Keratinocyte (primary cell): ENCODE measurements around the gene MX2. TPM values are rescaled to one million over a fixed set of nuclear protein-coding genes. Genes with fewer than 3 reads are reported as not detected.

ENCODE experiments used
- DNase-seq: peaks from one replicate; pipeline ENCODE4 v3.0.0-alpha.2; 2011; ENCODE audit warnings: low read depth, missing footprints, low spot score
- FAIRE-seq: peaks from 2 replicates; lab custom pipeline; 2011; peaks lifted over from hg19 to GRCh38; lab: Jason Lieb, UNC
- H2AFZ ChIP-seq: 2 replicates; pipeline ENCODE4 v1.6.0; 2012; ENCODE audit warnings: low read length, control low read depth, inconsistent platforms; ENCODE audit not compliant: control insufficient read depth
- H3K27ac ChIP-seq: 2 replicates; pipeline ENCODE4 v1.5.1; 2011; ENCODE audit warnings: low read length; ENCODE audit not compliant: control insufficient read depth, insufficient read depth
- H3K27me3 ChIP-seq: 3 replicates; pipeline ENCODE4 v1.6.0; 2011; ENCODE audit warnings: low read length; ENCODE audit not compliant: control insufficient read depth, insufficient read depth; ENCODE audit errors: extremely low read depth
- H3K36me3 ChIP-seq, 2 experiments: 2 replicates in 1 of 2; 3 replicates in 1 of 2; pipeline ENCODE4 v1.5.1; 2011; ENCODE audit warnings: low read length in 2 of 2, mild to moderate bottlenecking in 1 of 2; ENCODE audit not compliant: control insufficient read depth in 2 of 2, insufficient read depth in 2 of 2; ENCODE audit errors: extremely low read depth in 1 of 2
- H3K4me1 ChIP-seq: 3 replicates; pipeline ENCODE4 v1.5.1; 2011; ENCODE audit warnings: low read length; ENCODE audit not compliant: control insufficient read depth, insufficient read depth; ENCODE audit errors: extremely low read depth
- H3K4me2 ChIP-seq: 3 replicates; pipeline ENCODE4 v1.6.0; 2011; ENCODE audit warnings: low read depth, low read length; ENCODE audit not compliant: control insufficient read depth, insufficient read depth; ENCODE audit errors: extremely low read depth
- H3K4me3 ChIP-seq, 3 experiments: fragments of 200-600 bp in 1 of 3; sonication (generic) in 1 of 3; 2 replicates in 2 of 3; 3 replicates in 1 of 3; pipeline ENCODE4 v1.5.1; 2011 to 2016; ENCODE audit warnings: low read length in 3 of 3, mild to moderate bottlenecking in 3 of 3, control low read depth in 2 of 3, inconsistent platforms in 1 of 3, low read depth in 1 of 3, mixed read lengths in 1 of 3, mixed run types in 1 of 3, moderate library complexity in 1 of 3; ENCODE audit not compliant: control insufficient read depth in 2 of 3, insufficient read depth in 2 of 3; ENCODE audit errors: extremely low read depth in 1 of 3
- H3K79me2 ChIP-seq: 2 replicates; pipeline ENCODE4 v1.6.0; 2012; ENCODE audit warnings: low read length; ENCODE audit not compliant: control insufficient read depth, insufficient read depth
- H3K9ac ChIP-seq: 3 replicates; pipeline ENCODE4 v1.6.0; 2011; ENCODE audit warnings: low read length; ENCODE audit not compliant: control insufficient read depth, insufficient read depth; ENCODE audit errors: extremely low read depth
- H3K9me1 ChIP-seq: 3 replicates; pipeline ENCODE4 v1.6.0; 2011; ENCODE audit warnings: low read length; ENCODE audit not compliant: control insufficient read depth, insufficient read depth; ENCODE audit errors: extremely low read depth
- H3K9me3 ChIP-seq: 2 replicates; pipeline ENCODE4 v1.5.1; 2012; ENCODE audit warnings: low read depth, low read length; ENCODE audit not compliant: control insufficient read depth
- H4K20me1 ChIP-seq: 3 replicates; pipeline ENCODE4 v1.6.0; 2011; ENCODE audit warnings: low read length; ENCODE audit not compliant: control insufficient read depth, insufficient read depth; ENCODE audit errors: extremely low read depth
- EZH2 ChIP-seq: IDR thresholded peaks from one replicate; pipeline ENCODE4 v1.6.1; 2012; ENCODE audit warnings: inconsistent platforms, mild to moderate bottlenecking, low read length, moderate library complexity
- dilution Hi-C: fragments of 300-500 bp; cut with MboI; formaldehyde crosslinking; loops from one replicate; pipeline ENCODE4 v1.7.0; 2020; ENCODE audit warnings: low sequenced_read_pairs; ENCODE audit not compliant: extremely low pct_ligation_motif_present
- polyA plus RNA-seq, 5 experiments: library from polyadenylated mRNA; depleted of rRNA in 3 of 5; stranded (reverse) in 3 of 5; stranded (forward) in 1 of 5; unstranded in 1 of 5; fragments of >200 nt; gene quantifications; 1 replicate in 1 of 5; 2 replicates in 3 of 5; 3 replicates in 1 of 5; pipeline versions ENCODE4 v1.2.1 to v1.2.3, GENCODE V29; 2011 to 2012; ENCODE audit warnings: missing spikeins in 2 of 5, low read depth in 1 of 5, low replicate concordance in 1 of 5
- TF ChIP-seq, protein P1 (sequence below), 3 experiments: IDR thresholded peaks in 1 of 3; conservative IDR thresholded peaks in 1 of 3; optimal IDR thresholded peaks in 1 of 3; 2 replicates in 2 of 3; 3 replicates in 1 of 3; pipeline versions ENCODE3 to v1.5.1; 2011; ENCODE audit warnings: low read length in 3 of 3, mild to moderate bottlenecking in 3 of 3, moderate library complexity in 2 of 3, control low read depth in 1 of 3, inconsistent platforms in 1 of 3; ENCODE audit not compliant: insufficient read depth in 2 of 3; ENCODE audit errors: extremely low read depth in 1 of 3

The MX2 gene
- polyA plus RNA-seq, 1 donor (not counting 4 experiments of a cell fraction or from before 2014, with no cell fraction given) = 7.1 TPM

GRCh38 chr21:41451753-41452676 is 90.2 kb downstream of the MX2 start:
- Histone ChIP-seq H2AFZ (no peak overlapping the region), H3K9me3 (no peaks in the 10 kb centered on the region), H4K20me1 (no peaks in the 10 kb centered on the region), H3K4me1 (no peaks in the 10 kb centered on the region), H3K27me3 (no peaks in the 10 kb centered on the region), H3K79me2 (no peaks in the 10 kb centered on the region), H3K9me1 (no peaks in the 10 kb centered on the region), H3K4me2 (no peak overlapping the region), H3K27ac (no peak overlapping the region), H3K36me3 (peaks cover 0 to 33% of the 10 kb centered on the region in 2 experiments), H3K4me3 (no peak overlapping the region), H3K9ac (no peak overlapping the region)
- DNase-seq = no peak
- dilution Hi-C loops = no loop called here
- TF ChIP-seq, protein P1, sequence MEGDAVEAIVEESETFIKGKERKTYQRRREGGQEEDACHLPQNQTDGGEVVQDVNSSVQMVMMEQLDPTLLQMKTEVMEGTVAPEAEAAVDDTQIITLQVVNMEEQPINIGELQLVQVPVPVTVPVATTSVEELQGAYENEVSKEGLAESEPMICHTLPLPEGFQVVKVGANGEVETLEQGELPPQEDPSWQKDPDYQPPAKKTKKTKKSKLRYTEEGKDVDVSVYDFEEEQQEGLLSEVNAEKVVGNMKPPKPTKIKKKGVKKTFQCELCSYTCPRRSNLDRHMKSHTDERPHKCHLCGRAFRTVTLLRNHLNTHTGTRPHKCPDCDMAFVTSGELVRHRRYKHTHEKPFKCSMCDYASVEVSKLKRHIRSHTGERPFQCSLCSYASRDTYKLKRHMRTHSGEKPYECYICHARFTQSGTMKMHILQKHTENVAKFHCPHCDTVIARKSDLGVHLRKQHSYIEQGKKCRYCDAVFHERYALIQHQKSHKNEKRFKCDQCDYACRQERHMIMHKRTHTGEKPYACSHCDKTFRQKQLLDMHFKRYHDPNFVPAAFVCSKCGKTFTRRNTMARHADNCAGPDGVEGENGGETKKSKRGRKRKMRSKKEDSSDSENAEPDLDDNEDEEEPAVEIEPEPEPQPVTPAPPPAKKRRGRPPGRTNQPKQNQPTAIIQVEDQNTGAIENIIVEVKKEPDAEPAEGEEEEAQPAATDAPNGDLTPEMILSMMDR (optimal IDR thresholded peaks at IDR 0.05 in 1 of 3, IDR thresholded peaks at IDR 0.05 in 1 of 3, conservative IDR thresholded peaks at IDR 0.05 in 1 of 3; ENCODE audit: extremely low read depth in 1 of 3, insufficient read depth in 2 of 3, low read length in 3 of 3) = no peak
- no peak for TF ChIP-seq EZH2
- FAIRE-seq = no peak

DNA sequence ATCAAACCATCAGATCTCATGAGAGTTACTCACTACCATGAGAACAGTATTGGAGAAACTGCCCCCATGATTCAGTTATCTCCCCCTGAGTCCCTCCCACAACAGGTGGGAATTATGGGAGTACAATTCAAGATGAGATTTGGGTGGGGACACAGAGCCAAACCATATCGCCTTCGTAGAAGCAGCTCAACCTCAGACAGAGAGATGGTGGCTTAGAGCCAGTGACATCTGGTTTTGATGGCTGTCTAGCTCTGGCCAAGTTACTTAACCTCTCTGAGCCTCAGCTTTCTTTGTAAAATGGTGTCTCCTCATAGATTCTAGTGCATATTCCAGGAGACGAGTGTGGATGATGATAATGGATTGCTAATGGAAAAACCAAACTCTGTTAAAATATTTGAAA is 91.4 kb downstream of the MX2 start:
- DNase-seq (no peak), FAIRE-seq (no peak)
- dilution Hi-C loops = no loop called here
- no peaks in the 10 kb centered on the region for H3K27me3 ChIP-seq
- no peak overlapping the region for H3K27ac ChIP-seq
- no peaks in the 10 kb centered on the region for H3K9me1 ChIP-seq
- no peak overlapping the region for H3K9ac ChIP-seq
- no peak overlapping the region for H3K4me2 ChIP-seq
- TF ChIP-seq, protein P1 (optimal IDR thresholded peaks at IDR 0.05 in 1 of 3, IDR thresholded peaks at IDR 0.05 in 1 of 3, conservative IDR thresholded peaks at IDR 0.05 in 1 of 3; ENCODE audit: extremely low read depth in 1 of 3, insufficient read depth in 2 of 3, low read length in 3 of 3) = no peak
- no peak for TF ChIP-seq EZH2
- H3K4me3 ChIP-seq = no peak overlapping the region
- H3K4me1 ChIP-seq = no peaks in the 10 kb centered on the region
- no peaks in the 10 kb centered on the region for H3K9me3 ChIP-seq
- no peak overlapping the region for H2AFZ ChIP-seq
- no peaks in the 10 kb centered on the region for H4K20me1 ChIP-seq
- peaks cover 0 to 38% of the 10 kb centered on the region in 2 experiments for H3K36me3 ChIP-seq
- H3K79me2 ChIP-seq = no peaks in the 10 kb centered on the region
